ENCODE data around the gene TNRC6A. TPM values are rescaled to one million over a fixed set of nuclear protein-coding genes. Genes with fewer than 3 reads are reported as not detected.
A peak's percentile ranks its signal among the peaks of the same experiment; 100 is the strongest.

The TNRC6A gene
- total and polyA plus RNA-seq, 2 of the 13 experiments (the other 11 are each of a cell fraction or from before 2014, with no cell fraction given), result 30.9 to 43.6 TPM

DNA sequence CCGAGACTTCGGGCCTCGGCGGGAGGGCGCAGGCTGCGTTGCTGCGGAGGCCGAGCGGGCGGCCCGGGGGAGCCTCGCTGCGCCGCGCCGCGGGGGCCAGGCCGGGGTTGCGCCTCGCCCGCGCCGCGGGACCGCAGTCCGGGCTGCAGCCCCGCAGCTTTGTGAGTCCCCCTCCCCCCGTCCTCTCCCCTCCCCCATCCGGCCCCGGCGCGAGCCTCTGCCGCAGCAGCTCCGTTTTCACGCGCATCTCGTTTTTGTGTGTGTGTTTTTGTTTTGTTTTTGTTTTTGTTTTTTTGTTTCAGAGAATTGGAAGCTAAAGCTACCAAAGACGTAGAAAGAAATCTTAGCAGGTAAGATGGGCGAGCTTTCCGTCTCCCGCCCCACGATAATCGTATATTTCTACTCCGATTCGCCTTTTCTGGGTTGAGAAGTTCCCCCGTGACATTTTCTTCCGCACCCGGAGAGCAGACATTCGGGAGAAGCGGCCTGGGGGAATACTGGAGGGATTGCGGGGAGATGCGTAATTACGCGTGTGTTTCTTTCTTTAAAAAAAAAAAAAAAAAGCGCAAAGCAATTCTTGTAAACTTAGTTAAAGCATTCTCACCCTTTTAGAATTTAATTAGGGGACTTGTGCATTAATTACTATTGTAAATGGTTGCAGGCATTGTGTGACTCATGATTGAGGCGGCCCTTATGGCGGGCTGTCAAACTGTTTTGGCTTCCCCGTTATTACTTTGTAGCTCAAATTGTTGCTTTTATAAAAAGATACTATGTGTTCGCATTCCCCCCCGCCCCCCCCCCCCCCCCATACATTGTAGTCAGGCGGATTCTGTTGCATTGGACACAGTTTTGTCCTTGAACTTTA, 732 bp downstream of the TNRC6A start:
- peaks cover 2 to 24% of the 10 kb centered on the region in 2 experiments; a peak in 4 of 5 replicates for H3K36me3 ChIP-seq (replicated peaks in 1 of 2; ENCODE audit: control insufficient read depth in 1 of 2, insufficient read depth in 2 of 2, low read length in 2 of 2)
- peak overlapping the region; percentile 72 for H3K4me2 ChIP-seq (ENCODE audit: low read depth, low read length)
- ChIA-PET POLR2A (interaction anchor here (0.6 to 1.4 kb wide), 7 partner anchors 9 to 264 kb away, joined by 3 to 5 read pairs (median 3); no protein-coding TSS in a partner anchor), CTCF (ENCODE audit: low intra/inter-chr PET ratio, low total read pairs) (no interaction called here)
- H3K27me3 ChIP-seq (ENCODE audit: control insufficient read depth in 1 of 2, insufficient read depth in 2 of 2, low read length in 2 of 2), result no peaks in the 10 kb centered on the region; a peak in 3 of 5 replicates
- under 1% methylated on average over 34 of the region's 61 CpGs for WGBS (ENCODE audit: low lambda C conversion rate)
- no TSS peak for BruUV-seq (replicated peaks)
- FAIRE-seq (no peak), DNase-seq (ENCODE audit: low spot score) (no peak), ATAC-seq (no peak)
- H3K4me1 ChIP-seq (ENCODE audit: insufficient read depth, low read length), result peaks cover 65% of the 10 kb centered on the region
- H3K27ac ChIP-seq (ENCODE audit: extremely low read length, insufficient read depth, low read length), result peak overlapping the region; percentile 87
- peak overlapping the region; percentile 89 for H3K9ac ChIP-seq (ENCODE audit: insufficient read depth, low read depth, low read length)
- peak overlapping the region; percentile 92 to 99 (median 96) for H3K4me3 ChIP-seq (replicated peaks in 1 of 3; ENCODE audit: insufficient read depth in 1 of 3, low read depth in 2 of 3, low read length in 3 of 3)
- intact Hi-C loops (cut with micrococcal nuclease; ENCODE audit: unreplicated experiment), result loop anchor here (2.0 kb wide), 1 partner anchor 189 kb away; no protein-coding TSS in a partner anchor
- H2AFZ ChIP-seq (ENCODE audit: low read length), result no peak overlapping the region
- H3K9me3 ChIP-seq (ENCODE audit: low read length), result no peaks in the 10 kb centered on the region
- H3K79me2 ChIP-seq (ENCODE audit: insufficient read depth, low read length), result peaks cover 52% of the 10 kb centered on the region
- in situ Hi-C loops (cut with HindIII; ENCODE audit: extremely low pct_ligation_motif_present, low pct_unique_long_range_greater_than_20kb), result no loop called here
- peaks cover 24% of the 10 kb centered on the region for H4K20me1 ChIP-seq (ENCODE audit: insufficient read depth, low read length)
- TF ChIP-seq PRPF4 (IDR thresholded peaks at IDR 0.05; ENCODE audit: low read depth, low read length, poor library complexity, severe bottlenecking) (peak; percentile 92), CC2D1A (CRISPR knock-in tag; IDR thresholded peaks at IDR 0.05) (no peak), KMT2B (CRISPR knock-in tag; IDR thresholded peaks at IDR 0.05) (0 out of 2 replicates have a peak, but pooled peaks have one; percentile 10), ZSCAN25 (CRISPR knock-in tag; IDR thresholded peaks at IDR 0.05) (no peak), ZNF34 (CRISPR knock-in tag; IDR thresholded peaks at IDR 0.05; ENCODE audit: borderline replicate concordance) (peak; percentile 44; the same call in 1 of the 2 replicates), SETDB1 (CRISPR knock-in tag; IDR thresholded peaks at IDR 0.05; ENCODE audit: borderline replicate concordance) (no peak), NCOR1 (IDR thresholded peaks at IDR 0.05; ENCODE audit: borderline replicate concordance, low read length) (0 out of 2 replicates have a peak, but pooled peaks have one; percentile 3), CCDC6 (CRISPR knock-in tag; IDR thresholded peaks at IDR 0.05) (0 out of 2 replicates have a peak, but pooled peaks have one; percentile 5), CREB1 (IDR thresholded peaks at IDR 0.05) (no peak), CREB1 (CRISPR knock-in tag; IDR thresholded peaks at IDR 0.05) (no peak), HDAC6 (IDR thresholded peaks at IDR 0.05; ENCODE audit: low read depth, low read length) (0 out of 2 replicates have a peak, but pooled peaks have one; percentile 53), RAD21 (CRISPR knock-in tag; IDR thresholded peaks at IDR 0.05) (0 out of 2 replicates have a peak, but pooled peaks have one; percentile 1), CAMTA2 (CRISPR knock-in tag; IDR thresholded peaks at IDR 0.05; ENCODE audit: borderline replicate concordance) (no peak), ZNF234 (CRISPR knock-in tag; conservative IDR thresholded peaks at IDR 0.05) (no peak), ESRRA (CRISPR knock-in tag; IDR thresholded peaks at IDR 0.05; ENCODE audit: low read depth) (no peak), SKI (IDR thresholded peaks at IDR 0.05; ENCODE audit: partially characterized antibody) (no peak), EZH2 (conservative IDR thresholded peaks at IDR 0.05; ENCODE audit: low read depth, low read length) (no peak), TGIF2 (CRISPR knock-in tag; IDR thresholded peaks at IDR 0.05) (no peak), MAZ (IDR thresholded peaks at IDR 0.05; ENCODE audit: borderline replicate concordance, low read depth, low read length) (no peak), MAZ (CRISPR knock-in tag; IDR thresholded peaks at IDR 0.05; ENCODE audit: low read depth) (no peak), NR2C2 (CRISPR knock-in tag; IDR thresholded peaks at IDR 0.05; ENCODE audit: borderline replicate concordance) (0 out of 2 replicates have a peak, but pooled peaks have one; percentile 23), KLF16 (CRISPR knock-in tag; IDR thresholded peaks at IDR 0.05) (peak in 1 of 2 experiments; percentile 2; a peak in 1 of 4 replicates)
- TF ChIP-seq, protein P1, sequence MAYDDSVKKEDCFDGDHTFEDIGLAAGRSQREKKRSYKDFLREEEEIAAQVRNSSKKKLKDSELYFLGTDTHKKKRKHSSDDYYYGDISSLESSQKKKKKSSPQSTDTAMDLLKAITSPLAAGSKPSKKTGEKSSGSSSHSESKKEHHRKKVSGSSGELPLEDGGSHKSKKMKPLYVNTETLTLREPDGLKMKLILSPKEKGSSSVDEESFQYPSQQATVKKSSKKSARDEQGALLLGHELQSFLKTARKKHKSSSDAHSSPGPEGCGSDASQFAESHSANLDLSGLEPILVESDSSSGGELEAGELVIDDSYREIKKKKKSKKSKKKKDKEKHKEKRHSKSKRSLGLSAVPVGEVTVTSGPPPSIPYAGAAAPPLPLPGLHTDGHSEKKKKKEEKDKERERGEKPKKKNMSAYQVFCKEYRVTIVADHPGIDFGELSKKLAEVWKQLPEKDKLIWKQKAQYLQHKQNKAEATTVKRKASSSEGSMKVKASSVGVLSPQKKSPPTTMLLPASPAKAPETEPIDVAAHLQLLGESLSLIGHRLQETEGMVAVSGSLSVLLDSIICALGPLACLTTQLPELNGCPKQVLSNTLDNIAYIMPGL (CRISPR knock-in tag; IDR thresholded peaks at IDR 0.05; ENCODE audit: borderline replicate concordance in 1 of 2, low read depth in 1 of 2), result peak in 1 of 2 experiments; percentile 6; a peak in 1 of 4 replicates
